Left ventricle myocardium inferior (tissue), 1 donor: Measurements from ENCODE around the gene PITPNM3. TPM values are rescaled to one million over a fixed set of nuclear protein-coding genes. Genes with fewer than 3 reads are reported as not detected.

Experiments used
- DNase-seq: peaks from one replicate; pipeline ENCODE4 v3.0.0-alpha.2; 2020
- H3K27ac ChIP-seq: fragments of 200-600 bp; replicated peaks from 2 replicates; pipeline ENCODE4 v1.8.0; 2021
- H3K27me3 ChIP-seq: fragments of 200-600 bp; 2 replicates; pipeline ENCODE4 v1.8.0; 2021; ENCODE audit warnings: low read depth
- H3K36me3 ChIP-seq: fragments of 200-600 bp; 2 replicates; pipeline ENCODE4 v1.8.0; 2021
- H3K4me1 ChIP-seq: fragments of 200-600 bp; 2 replicates; pipeline ENCODE4 v1.8.0; 2021
- H3K4me3 ChIP-seq: fragments of 200-600 bp; 2 replicates; pipeline ENCODE4 v1.8.0; 2021; ENCODE audit warnings: mild to moderate bottlenecking, moderate library complexity
- H3K9me3 ChIP-seq: fragments of 200-600 bp; replicated peaks from 2 replicates; pipeline ENCODE4 v1.8.0; 2021
- intact Hi-C: fragments of 100-400 bp; cut with micrococcal nuclease; formaldehyde crosslinking; loops from one replicate; pipeline ENCODE4 v1.11.0; 2022
- total RNA-seq: library from RNA; stranded (reverse); fragmentation: NEBNext Ultra II Directional; extraction: Animal tissue kit (Norgen Biotek cat#: 25700); gene quantifications from one replicate; pipeline ENCODE4 v1.2.1, GENCODE V29; 2021
- TF ChIP-seq, protein P1 (sequence below): fragments of 200-600 bp; IDR thresholded peaks from 2 replicates; pipeline ENCODE4 v1.8.0; 2021; ENCODE audit warnings: antibody characterized with exemption, mild to moderate bottlenecking, borderline replicate concordance
- donor health status: DM: no; HTN: yes; CAD: no; lungs with severe emphysema.

PITPNM3 gene
- total RNA-seq, 1 donor from 2014 or later: 0.36 TPM

- no peak overlapping the region for H3K4me3 ChIP-seq
- TF ChIP-seq, protein P1, sequence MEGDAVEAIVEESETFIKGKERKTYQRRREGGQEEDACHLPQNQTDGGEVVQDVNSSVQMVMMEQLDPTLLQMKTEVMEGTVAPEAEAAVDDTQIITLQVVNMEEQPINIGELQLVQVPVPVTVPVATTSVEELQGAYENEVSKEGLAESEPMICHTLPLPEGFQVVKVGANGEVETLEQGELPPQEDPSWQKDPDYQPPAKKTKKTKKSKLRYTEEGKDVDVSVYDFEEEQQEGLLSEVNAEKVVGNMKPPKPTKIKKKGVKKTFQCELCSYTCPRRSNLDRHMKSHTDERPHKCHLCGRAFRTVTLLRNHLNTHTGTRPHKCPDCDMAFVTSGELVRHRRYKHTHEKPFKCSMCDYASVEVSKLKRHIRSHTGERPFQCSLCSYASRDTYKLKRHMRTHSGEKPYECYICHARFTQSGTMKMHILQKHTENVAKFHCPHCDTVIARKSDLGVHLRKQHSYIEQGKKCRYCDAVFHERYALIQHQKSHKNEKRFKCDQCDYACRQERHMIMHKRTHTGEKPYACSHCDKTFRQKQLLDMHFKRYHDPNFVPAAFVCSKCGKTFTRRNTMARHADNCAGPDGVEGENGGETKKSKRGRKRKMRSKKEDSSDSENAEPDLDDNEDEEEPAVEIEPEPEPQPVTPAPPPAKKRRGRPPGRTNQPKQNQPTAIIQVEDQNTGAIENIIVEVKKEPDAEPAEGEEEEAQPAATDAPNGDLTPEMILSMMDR: no peak
- no peak overlapping the region for H3K27ac ChIP-seq
- peaks cover 9% of the 10 kb centered on the region for H3K9me3 ChIP-seq
- H3K36me3 ChIP-seq: no peaks in the 10 kb centered on the region
- peaks cover 35% of the 10 kb centered on the region for H3K27me3 ChIP-seq
- no peaks in the 10 kb centered on the region for H3K4me1 ChIP-seq
- intact Hi-C loops: no loop called here
- DNase-seq: no peak
Measured at GRCh38 chr17:6427279-6427781, 129.0 kb downstream of the PITPNM3 start.

DNA sequence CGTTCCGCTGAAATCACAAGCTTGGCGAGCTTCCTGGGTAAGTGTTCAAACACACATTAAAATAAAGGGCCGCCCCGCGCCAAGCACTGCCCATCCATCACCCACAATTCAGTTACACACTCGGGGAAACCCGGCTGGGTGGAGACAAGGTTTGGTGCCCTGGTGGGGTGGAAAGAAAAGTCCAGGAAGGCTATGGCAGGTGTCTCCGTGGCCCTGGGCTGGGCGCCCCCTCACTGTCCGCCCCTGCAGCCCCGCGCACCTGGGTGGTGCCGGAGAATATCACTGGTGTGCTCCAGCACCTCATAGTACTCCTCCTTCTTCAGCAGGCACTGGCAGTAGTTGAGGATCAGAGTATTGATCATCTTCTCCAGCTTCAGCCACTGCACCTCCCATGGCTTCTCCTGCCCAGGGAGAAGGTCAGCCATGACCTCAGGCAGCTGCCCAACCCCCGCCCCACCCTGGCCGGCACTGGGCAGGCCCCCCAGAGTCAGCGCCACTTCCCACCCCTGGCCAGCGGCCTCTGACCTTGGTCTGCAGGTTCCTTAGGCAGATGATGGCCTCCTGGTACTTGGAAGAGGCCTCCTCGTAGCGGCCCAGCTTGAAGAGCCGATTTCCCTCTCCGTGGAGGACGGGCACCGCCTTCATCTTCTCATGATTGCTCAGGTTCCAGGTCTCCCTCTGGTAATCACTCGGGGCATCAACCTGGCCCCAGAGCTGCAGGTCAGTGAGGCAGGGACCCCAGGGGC, 129.8 kb downstream of the PITPNM3 start:
- Histone ChIP-seq H3K4me1 (no peaks in the 10 kb centered on the region), H3K27ac (no peak overlapping the region), H3K4me3 (no peak overlapping the region), H3K27me3 (peaks cover 35% of the 10 kb centered on the region), H3K9me3 (peaks cover 9% of the 10 kb centered on the region), H3K36me3 (no peaks in the 10 kb centered on the region)
- DNase-seq: no peak
- TF ChIP-seq, protein P1: no peak
- intact Hi-C loops: no loop called here

- Histone ChIP-seq H3K27ac (no peak overlapping the region), H3K4me3 (no peak overlapping the region), H3K36me3 (no peaks in the 10 kb centered on the region), H3K9me3 (no peaks in the 10 kb centered on the region), H3K4me1 (no peaks in the 10 kb centered on the region), H3K27me3 (peaks cover 47% of the 10 kb centered on the region)
- intact Hi-C loops: no loop called here
- no peak for DNase-seq
- TF ChIP-seq, protein P1: no peak
Measured at GRCh38 chr17:6425407-6425806, 130.9 kb downstream of the PITPNM3 start.

- no peak for DNase-seq
- Histone ChIP-seq H3K27me3 (peaks cover 55% of the 10 kb centered on the region), H3K36me3 (no peaks in the 10 kb centered on the region), H3K9me3 (no peaks in the 10 kb centered on the region), H3K4me1 (no peaks in the 10 kb centered on the region), H3K27ac (no peak overlapping the region), H3K4me3 (no peak overlapping the region)
- intact Hi-C loops: loop anchor here (2.0 kb wide), 1 partner anchor 837 kb away; no protein-coding TSS in a partner anchor
- TF ChIP-seq, protein P1: no peak
Measured at GRCh38 chr17:6423931-6424330, 132.4 kb downstream of the PITPNM3 start.

- Histone ChIP-seq H3K4me3 (no peak overlapping the region), H3K36me3 (no peaks in the 10 kb centered on the region), H3K9me3 (no peaks in the 10 kb centered on the region), H3K27ac (no peak overlapping the region), H3K27me3 (peaks cover 65% of the 10 kb centered on the region), H3K4me1 (no peaks in the 10 kb centered on the region)
- DNase-seq: no peak
- intact Hi-C loops: loop anchor here (2.0 kb wide), 1 partner anchor 836 kb away; no protein-coding TSS in a partner anchor
- TF ChIP-seq, protein P1: no peak
Measured at GRCh38 chr17:6422654-6423241, 133.6 kb downstream of the PITPNM3 start.
